ENCODE data around the gene CABP1. TPM values are rescaled to one million over a fixed set of nuclear protein-coding genes. Genes with fewer than 3 reads are reported as not detected.

CABP1 gene
- total RNA-seq, 2 donors from 2014 or later: 0.23 to 0.62 TPM

- intact Hi-C loops (cut with DNase I): loop anchor here (5.0 kb wide), 1 partner anchor 129 kb away; no protein-coding TSS in a partner anchor
- no peaks in the 10 kb centered on the region for H3K4me1 ChIP-seq (replicated peaks)
- no peaks in the 10 kb centered on the region for H3K27me3 ChIP-seq (replicated peaks; ENCODE audit: insufficient read depth)
- peak overlapping the region in 1 of 2 donors; percentile 6 for H3K27ac ChIP-seq
- no peak overlapping the region for H3K4me3 ChIP-seq
- H3K36me3 ChIP-seq: peaks cover 0 to 7% of the 10 kb centered on the region in 2 donors
- no peaks in the 10 kb centered on the region for H3K9me3 ChIP-seq
- 57% methylated on average over 5 of the region's 5 CpGs for WGBS
- TF ChIP-seq CTCF (IDR thresholded peaks at IDR 0.05) (no peak), POLR2A (IDR thresholded peaks at IDR 0.05) (no peak), POLR2AphosphoS5 (IDR thresholded peaks at IDR 0.05) (peak; percentile 32)
- DNase-seq (ENCODE audit: low spot score): peak; percentile 50
Measured at GRCh38 chr12:120700886-120701285, 60.5 kb downstream of the CABP1 start.

- 100% methylated on average over 1 of the region's 1 CpG for WGBS
- no peak overlapping the region for H3K27ac ChIP-seq
- no peak for TF ChIP-seq POLR2AphosphoS5 (IDR thresholded peaks at IDR 0.05)
- TF ChIP-seq CTCF (IDR thresholded peaks at IDR 0.05): no peak
- no peak for TF ChIP-seq POLR2A (IDR thresholded peaks at IDR 0.05)
- peaks cover 0 to 7% of the 10 kb centered on the region in 2 donors for H3K36me3 ChIP-seq
- H3K4me1 ChIP-seq (replicated peaks): no peaks in the 10 kb centered on the region
- H3K27me3 ChIP-seq (replicated peaks; ENCODE audit: insufficient read depth): no peaks in the 10 kb centered on the region
- DNase-seq (ENCODE audit: low spot score): no peak
- intact Hi-C loops (cut with DNase I): loop anchor here (5.0 kb wide), 1 partner anchor 130 kb away; no protein-coding TSS in a partner anchor
- H3K9me3 ChIP-seq: no peaks in the 10 kb centered on the region
- no peak overlapping the region for H3K4me3 ChIP-seq
Measured at GRCh38 chr12:120702637-120703036, 62.2 kb downstream of the CABP1 start.

GRCh38 chr12:120703311-120703942 is 63.0 kb downstream of the CABP1 start:
- H3K27ac ChIP-seq: no peak overlapping the region
- 80% methylated on average over 11 of the region's 11 CpGs for WGBS
- H3K36me3 ChIP-seq: peaks cover 0 to 1% of the 10 kb centered on the region in 2 donors
- no peaks in the 10 kb centered on the region for H3K27me3 ChIP-seq (replicated peaks; ENCODE audit: insufficient read depth)
- intact Hi-C loops (cut with DNase I): loop anchor here (5.0 kb wide), 1 partner anchor 131 kb away; no protein-coding TSS in a partner anchor
- no peak for TF ChIP-seq CTCF (IDR thresholded peaks at IDR 0.05)
- TF ChIP-seq POLR2AphosphoS5 (IDR thresholded peaks at IDR 0.05): no peak
- TF ChIP-seq POLR2A (IDR thresholded peaks at IDR 0.05): no peak
- H3K4me1 ChIP-seq (replicated peaks): no peaks in the 10 kb centered on the region
- no peaks in the 10 kb centered on the region for H3K9me3 ChIP-seq
- no peak overlapping the region for H3K4me3 ChIP-seq
- no peak for DNase-seq (ENCODE audit: low spot score)

- H3K4me1 ChIP-seq (replicated peaks): no peaks in the 10 kb centered on the region
- H3K27ac ChIP-seq: no peak overlapping the region
- no peak for DNase-seq (ENCODE audit: low spot score)
- no peaks in the 10 kb centered on the region for H3K27me3 ChIP-seq (replicated peaks; ENCODE audit: insufficient read depth)
- intact Hi-C loops (cut with DNase I): no loop called here
- H3K4me3 ChIP-seq: no peak overlapping the region
- 87% methylated on average over 1 of the region's 1 CpG for WGBS
- TF ChIP-seq CTCF (IDR thresholded peaks at IDR 0.05): no peak
- no peak for TF ChIP-seq POLR2AphosphoS5 (IDR thresholded peaks at IDR 0.05)
- no peak for TF ChIP-seq POLR2A (IDR thresholded peaks at IDR 0.05)
- H3K9me3 ChIP-seq: no peaks in the 10 kb centered on the region
- H3K36me3 ChIP-seq: no peaks in the 10 kb centered on the region
Measured at GRCh38 chr12:120705618-120706017, 65.2 kb downstream of the CABP1 start.

- no peaks in the 10 kb centered on the region for H3K4me1 ChIP-seq (replicated peaks)
- 87% methylated on average over 5 of the region's 5 CpGs for WGBS
Measured at GRCh38 chr12:120706029-120706428, 65.6 kb downstream of the CABP1 start.

More at GRCh38 chr12:120706029-120706428, 65.6 kb downstream of the CABP1 start:
- Histone ChIP-seq H3K27me3 (replicated peaks; ENCODE audit: insufficient read depth) (no peaks in the 10 kb centered on the region), H3K9me3 (no peaks in the 10 kb centered on the region), H3K27ac (no peak overlapping the region), H3K4me3 (no peak overlapping the region), H3K36me3 (no peaks in the 10 kb centered on the region)
- DNase-seq (ENCODE audit: low spot score): no peak
- intact Hi-C loops (cut with DNase I): no loop called here
- TF ChIP-seq CTCF (IDR thresholded peaks at IDR 0.05) (no peak), POLR2A (IDR thresholded peaks at IDR 0.05) (no peak), POLR2AphosphoS5 (IDR thresholded peaks at IDR 0.05) (no peak)
